Right cardiac atrium (tissue), 5 donors: ENCODE data around the gene ANKRD29. TPM values are rescaled to one million over a fixed set of nuclear protein-coding genes. Genes with fewer than 3 reads are reported as not detected.

Experiments
- ATAC-seq, 2 donors: fragments of 200-7000 bp; cut with Tn5 transposase; one replicate each; pipeline versions ENCODE4 v1.8.0 to v1.9.1; 2020; ENCODE audit warnings: moderate library complexity in 2 of 2, mild to moderate bottlenecking in 1 of 2
- DNase-seq, 3 donors: peaks; one replicate each; pipeline ENCODE4 v3.0.0-alpha.2; 2020
- H3K27ac ChIP-seq: one replicate; pipeline ENCODE4 v1.5.1; 2013; ENCODE audit warnings: mild to moderate bottlenecking, low read length, control low read depth, moderate library complexity
- H3K27me3 ChIP-seq: one replicate; pipeline ENCODE4 v1.6.1; 2013; ENCODE audit not compliant: control insufficient read depth, insufficient read depth
- H3K4me1 ChIP-seq: one replicate; pipeline ENCODE4 v1.6.1; 2013; ENCODE audit warnings: low read length; ENCODE audit not compliant: control insufficient read depth, insufficient read depth
- H3K4me3 ChIP-seq: one replicate; pipeline ENCODE4 v1.5.1; 2013; ENCODE audit warnings: low read length, control low read depth
- H3K9me3 ChIP-seq: one replicate; pipeline ENCODE4 v1.6.1; 2013; ENCODE audit warnings: low read length; ENCODE audit not compliant: control insufficient read depth
- WGBS: extraction: QIAGEN DNeasy Blood & Tissue Kit; methylation state at CpG from one replicate; pipeline ENCODE4 v1.1.7; 2013; 5-methylcytosine and 5-hydroxymethylcytosine counted together
- intact Hi-C, 4 donors: fragments of 100-400 bp; cut with DNase I; formaldehyde crosslinking; loops; one replicate each; pipeline versions ENCODE4 v1.11.0 to v1.14.0; 2022 to 2023
- polyA plus RNA-seq: library from polyadenylated mRNA; stranded (reverse); fragments of 200-250 nt; gene quantifications from one replicate; pipeline ENCODE4 v1.2.3, GENCODE V29; 2013
- total RNA-seq, 4 donors: library from RNA; stranded (reverse); fragmentation: NEBNext Ultra II Directional; extraction: Animal tissue kit (Norgen Biotek cat#: 25700); gene quantifications; one replicate each; pipeline ENCODE4 v1.2.1, GENCODE V29; 2021
- donor health status: healthy with polysubstance abuse.
- donor health status: DM: no; HTN: yes; CAD: no.
- donor health status: DM: no; HTN: no; CAD: no.
- donor health status: DM: no; HTN: yes; CAD: no; lungs with severe emphysema.
- donor health status: DM: yes; HTN: yes; CAD: no.

Gene ANKRD29
- total and polyA plus RNA-seq, 5 donors = 3.1 to 3.9 (median 3.4) TPM

DNA sequence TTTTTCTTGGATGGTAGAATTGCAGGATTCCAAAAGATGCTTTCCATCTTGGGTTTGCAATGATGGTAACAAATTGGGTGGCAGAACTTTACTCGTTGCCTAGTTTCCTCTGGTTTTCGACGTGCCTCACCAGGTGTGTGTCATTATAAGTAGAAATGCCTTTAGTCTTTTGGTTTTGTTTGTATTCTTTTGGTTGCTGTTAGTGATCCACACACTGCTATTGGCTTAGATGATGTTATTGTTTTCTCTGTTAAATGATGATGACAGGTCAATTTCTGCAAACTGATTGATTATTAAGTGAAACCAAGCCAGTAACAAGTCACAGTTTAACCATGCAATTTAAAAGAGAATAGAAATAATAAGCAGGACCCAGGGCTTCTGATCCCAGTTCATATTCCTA, 20.4 kb upstream of the ANKRD29 start:
- intact Hi-C loops = no loop called here
- Histone ChIP-seq H3K27ac (no peak overlapping the region), H3K9me3 (no peaks in the 10 kb centered on the region), H3K4me1 (no peaks in the 10 kb centered on the region), H3K4me3 (no peak overlapping the region), H3K27me3 (no peaks in the 10 kb centered on the region)
- DNase-seq (no peak), ATAC-seq (no peak)
- 91% methylated on average over 3 of the region's 3 CpGs for WGBS

DNA sequence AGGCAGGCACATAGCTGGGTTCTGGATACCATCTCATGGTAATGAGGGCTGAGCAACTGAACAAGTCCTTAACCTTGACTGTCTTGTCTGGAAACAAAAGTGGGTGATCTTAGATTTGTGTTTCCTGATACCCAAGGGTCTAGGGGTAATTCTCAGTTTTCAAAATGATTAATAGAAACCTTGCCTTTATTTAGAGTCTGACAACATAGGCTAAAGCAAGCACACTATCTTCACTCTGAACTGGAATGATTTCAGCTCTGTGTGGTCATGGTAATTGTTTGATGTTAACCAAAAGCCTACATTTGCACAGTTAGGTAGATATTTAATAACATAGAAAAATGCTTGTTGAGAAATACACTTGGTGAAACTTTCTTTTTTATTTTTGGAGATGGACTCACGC, 19.8 kb upstream of the ANKRD29 start:
- intact Hi-C loops = no loop called here
- H3K27me3 ChIP-seq = no peaks in the 10 kb centered on the region
- H3K9me3 ChIP-seq = no peaks in the 10 kb centered on the region
- no peak overlapping the region for H3K27ac ChIP-seq
- no peaks in the 10 kb centered on the region for H3K4me1 ChIP-seq
- ATAC-seq = no peak
- H3K4me3 ChIP-seq = no peak overlapping the region
- DNase-seq = no peak
- 96% methylated on average over 1 of the region's 1 CpG for WGBS

DNA sequence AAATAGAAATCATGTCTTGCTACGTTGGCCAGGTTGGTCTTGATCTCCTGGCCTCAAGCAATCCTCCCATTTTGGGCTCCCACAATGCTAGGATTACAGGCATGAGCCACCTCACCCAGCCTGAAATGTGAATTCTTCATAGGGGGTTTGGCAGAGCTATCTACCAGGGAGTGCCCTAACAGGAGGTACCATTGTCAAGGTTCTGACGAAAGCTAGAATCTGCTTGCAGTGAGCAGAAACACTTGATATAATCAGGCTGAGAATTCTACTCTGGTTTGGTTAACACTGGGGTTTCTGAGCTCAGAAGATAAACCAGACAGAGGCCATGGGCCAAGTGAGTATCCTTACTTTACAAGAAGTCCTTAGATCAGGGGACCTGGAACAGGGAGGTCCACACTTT, 19.3 kb upstream of the ANKRD29 start:
- H3K9me3 ChIP-seq = no peaks in the 10 kb centered on the region
- 84% methylated on average over 2 of the region's 2 CpGs for WGBS
- H3K4me1 ChIP-seq = no peaks in the 10 kb centered on the region
- H3K27ac ChIP-seq = no peak overlapping the region
- intact Hi-C loops = no loop called here
- no peak overlapping the region for H3K4me3 ChIP-seq
- no peaks in the 10 kb centered on the region for H3K27me3 ChIP-seq
- DNase-seq (no peak), ATAC-seq (no peak)

DNA sequence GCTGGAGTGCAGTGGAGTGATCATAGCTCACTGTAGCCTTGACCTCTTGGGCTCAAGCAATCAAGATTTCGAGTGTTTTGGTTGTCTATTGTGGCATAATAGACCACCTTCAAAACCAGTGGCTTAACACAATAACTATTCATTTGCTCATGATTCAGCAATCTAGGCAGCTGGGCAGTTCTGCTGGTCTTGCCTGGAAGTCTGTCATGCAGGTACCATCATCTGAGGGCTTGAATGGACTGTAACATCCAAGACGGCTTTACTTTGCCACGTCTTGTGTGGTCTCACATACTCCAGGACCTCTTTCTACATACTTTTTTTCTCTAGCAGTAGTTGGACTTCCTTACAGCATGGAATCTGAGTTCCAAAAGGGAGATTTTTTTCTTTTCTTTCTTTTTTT, 13.2 kb upstream of the ANKRD29 start:
- ATAC-seq (no peak), DNase-seq (no peak)
- H3K4me3 ChIP-seq = no peak overlapping the region
- no peaks in the 10 kb centered on the region for H3K27me3 ChIP-seq
- no peak overlapping the region for H3K27ac ChIP-seq
- 85% methylated on average over 3 of the region's 3 CpGs for whole genome bisulfite sequencing
- intact Hi-C loops = no loop called here
- H3K9me3 ChIP-seq = no peaks in the 10 kb centered on the region
- H3K4me1 ChIP-seq = no peaks in the 10 kb centered on the region

DNA sequence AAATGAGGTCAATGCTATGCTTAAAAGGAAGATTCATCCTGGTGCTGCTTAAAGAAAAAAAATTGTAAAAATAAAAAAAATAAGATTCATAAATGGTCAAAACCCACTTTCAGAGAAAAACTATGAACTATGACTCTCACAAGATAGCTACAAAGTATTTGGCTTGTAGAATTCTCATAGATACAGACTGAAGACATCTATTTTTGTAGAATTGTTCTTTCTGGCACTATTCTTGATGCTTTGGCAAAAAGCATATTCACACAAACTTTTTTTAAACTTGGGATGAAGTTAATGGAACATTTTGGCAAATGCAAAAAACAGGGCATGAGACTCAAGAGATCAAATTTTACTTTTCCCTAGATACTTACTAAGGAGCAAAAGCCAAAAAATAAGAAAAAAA, 12.5 kb upstream of the ANKRD29 start:
- H3K9me3 ChIP-seq = no peaks in the 10 kb centered on the region
- H3K4me3 ChIP-seq = no peak overlapping the region
- no peak overlapping the region for H3K27ac ChIP-seq
- no peaks in the 10 kb centered on the region for H3K4me1 ChIP-seq
- DNase-seq = no peak
- intact Hi-C loops = no loop called here
- no peaks in the 10 kb centered on the region for H3K27me3 ChIP-seq
- no peak for ATAC-seq

DNA sequence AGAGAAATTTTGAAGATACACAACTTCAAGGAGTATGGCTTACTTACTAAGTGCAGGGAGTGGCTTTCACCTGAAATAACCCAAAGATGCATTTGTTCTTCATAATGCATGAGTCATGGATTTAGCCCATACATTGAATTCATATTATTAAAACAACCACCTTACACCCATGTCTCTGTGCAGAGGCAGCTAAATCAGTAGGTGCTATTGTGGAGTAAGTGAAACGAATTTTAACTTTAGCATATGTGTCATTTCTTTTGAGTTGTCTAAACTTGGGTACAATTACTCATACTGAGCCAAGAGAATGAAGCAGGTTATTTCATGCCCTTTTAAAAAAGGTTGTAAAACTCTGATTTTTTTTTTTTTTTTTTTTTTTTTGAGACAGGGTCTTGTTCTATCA, 11.0 kb upstream of the ANKRD29 start:
- WGBS = 79% methylated on average over 1 of the region's 1 CpG

DNA sequence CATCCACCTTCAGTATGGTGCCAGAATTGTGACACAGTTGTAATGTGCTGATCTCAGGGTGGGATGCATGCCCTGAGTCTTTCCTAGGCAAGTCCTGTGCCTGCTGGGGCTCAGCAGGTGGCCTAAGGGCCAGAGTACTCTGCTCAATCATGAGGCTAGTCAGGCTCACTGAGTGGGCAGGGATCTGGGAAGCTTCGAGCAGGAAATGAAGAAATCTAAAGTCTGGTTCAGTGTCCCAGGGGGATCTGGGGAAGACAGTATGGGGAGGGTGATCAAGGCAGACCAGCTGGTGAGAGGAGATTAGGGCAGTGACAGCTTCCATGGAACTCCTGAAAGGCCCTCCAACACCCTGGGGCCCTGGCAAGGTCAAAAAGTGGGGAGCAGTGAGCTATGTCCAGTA, 8.9 kb upstream of the ANKRD29 start:
- ATAC-seq (peak; percentile 46 to 80), DNase-seq (peak in 1 of 3 donors; percentile 20)
- intact Hi-C loops = no loop called here
- H3K4me3 ChIP-seq = no peak overlapping the region
- no peaks in the 10 kb centered on the region for H3K4me1 ChIP-seq
- WGBS = 38% methylated on average over 1 of the region's 1 CpG
- no peaks in the 10 kb centered on the region for H3K27me3 ChIP-seq
- H3K9me3 ChIP-seq = no peaks in the 10 kb centered on the region
- H3K27ac ChIP-seq = no peak overlapping the region

More for the DNA sequence above, 11.0 kb upstream of the ANKRD29 start:
- H3K27ac ChIP-seq = no peak overlapping the region
- no peaks in the 10 kb centered on the region for H3K27me3 ChIP-seq
- no peak overlapping the region for H3K4me3 ChIP-seq
- ATAC-seq = no peak
- DNase-seq = no peak
- no peaks in the 10 kb centered on the region for H3K9me3 ChIP-seq
- intact Hi-C loops = no loop called here
- H3K4me1 ChIP-seq = no peaks in the 10 kb centered on the region

DNA sequence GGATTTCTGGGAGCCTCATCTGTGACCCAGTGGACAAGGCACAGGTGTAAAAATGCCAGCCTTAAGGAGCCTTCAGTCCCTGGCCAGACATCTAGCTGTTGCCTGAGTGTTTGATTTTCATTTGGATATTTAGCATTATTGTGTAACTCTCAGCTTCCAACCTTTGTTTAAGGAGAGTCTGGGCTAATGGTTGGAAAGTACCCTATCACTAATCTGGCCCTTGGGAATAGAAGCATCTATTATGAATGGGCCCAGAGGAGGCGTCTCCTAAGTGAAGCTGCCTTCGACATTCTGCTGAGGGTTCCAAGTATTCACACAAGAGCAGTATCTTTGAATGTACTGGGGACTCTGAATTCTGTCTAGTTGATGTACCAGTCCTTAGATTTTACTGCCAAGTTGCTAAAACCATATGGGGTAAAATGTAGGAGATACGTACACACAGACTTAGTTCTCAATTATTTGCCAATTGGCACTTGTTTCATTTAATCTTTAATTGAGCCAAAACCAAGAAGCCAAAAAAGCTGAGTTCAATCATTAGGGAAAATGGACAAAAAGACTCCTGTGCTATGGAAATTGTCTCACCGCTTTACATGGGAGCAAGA, 7.2 kb upstream of the ANKRD29 start:
- Histone ChIP-seq H3K4me1 (no peaks in the 10 kb centered on the region), H3K27me3 (no peaks in the 10 kb centered on the region), H3K4me3 (no peak overlapping the region), H3K9me3 (no peaks in the 10 kb centered on the region), H3K27ac (no peak overlapping the region)
- WGBS = 58% methylated on average over 4 of the region's 4 CpGs
- DNase-seq = no peak
- ATAC-seq = peak in 1 of 2 donors; percentile 43
- intact Hi-C loops = no loop called here

DNA sequence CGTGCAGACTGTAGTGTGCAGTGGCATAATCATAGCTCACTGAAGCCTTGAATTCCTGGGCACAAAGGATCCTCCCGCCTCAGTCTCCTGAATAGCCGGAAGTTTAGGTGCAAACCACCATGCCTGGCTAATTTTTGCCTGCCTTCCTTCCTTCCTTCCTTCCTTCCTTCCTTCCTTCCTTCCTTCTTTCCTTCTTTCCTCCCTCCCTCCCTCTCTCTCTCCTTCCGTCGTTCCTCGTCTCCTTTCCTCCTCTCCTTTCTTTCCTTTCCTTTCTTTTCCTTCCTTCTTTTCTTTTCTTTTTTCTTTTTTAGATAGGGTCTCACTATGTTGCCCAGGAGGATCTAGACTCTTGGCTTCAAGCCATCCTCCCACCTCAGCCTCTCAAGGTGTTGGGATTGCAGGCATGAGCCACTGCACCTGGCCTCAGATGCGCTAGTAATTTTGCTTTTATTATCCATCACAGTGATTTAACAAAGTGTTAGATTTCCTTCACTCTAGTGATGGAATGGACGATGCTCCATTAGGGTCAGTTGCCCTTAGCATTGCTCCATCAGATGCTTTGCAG, 6.6 kb upstream of the ANKRD29 start:
- H3K9me3 ChIP-seq = no peaks in the 10 kb centered on the region
- H3K4me3 ChIP-seq = no peak overlapping the region
- WGBS = 76% methylated on average over 8 of the region's 8 CpGs
- H3K4me1 ChIP-seq = no peaks in the 10 kb centered on the region
- no peak for DNase-seq
- no peak overlapping the region for H3K27ac ChIP-seq
- intact Hi-C loops = no loop called here
- H3K27me3 ChIP-seq = no peaks in the 10 kb centered on the region
- ATAC-seq = no peak

DNA sequence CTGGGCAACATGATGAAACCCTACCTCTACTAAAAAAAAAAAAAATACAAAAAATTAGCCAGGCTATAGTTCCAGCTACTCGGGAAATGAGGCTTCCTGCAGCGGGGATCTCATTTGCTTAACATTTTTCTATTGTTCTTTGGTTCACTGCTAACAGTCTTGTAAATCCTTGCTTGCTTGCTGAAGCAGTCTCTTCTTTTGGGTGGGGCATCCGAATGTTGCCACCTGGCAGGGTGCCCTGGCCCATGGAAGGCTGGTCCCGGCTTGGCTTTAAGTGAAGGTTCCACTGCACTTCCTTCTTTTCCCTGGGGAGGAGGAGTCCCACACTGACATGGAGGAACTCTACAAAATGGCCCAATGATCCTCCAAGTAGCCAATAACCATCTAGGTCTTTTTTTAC, 6.0 kb upstream of the ANKRD29 start:
- Histone ChIP-seq H3K4me1 (no peaks in the 10 kb centered on the region), H3K4me3 (no peak overlapping the region), H3K27ac (no peak overlapping the region), H3K27me3 (no peaks in the 10 kb centered on the region), H3K9me3 (no peaks in the 10 kb centered on the region)
- intact Hi-C loops = no loop called here
- WGBS = 36% methylated on average over 4 of the region's 4 CpGs
- no peak for ATAC-seq
- DNase-seq = peak in 1 of 3 donors; percentile 60

DNA sequence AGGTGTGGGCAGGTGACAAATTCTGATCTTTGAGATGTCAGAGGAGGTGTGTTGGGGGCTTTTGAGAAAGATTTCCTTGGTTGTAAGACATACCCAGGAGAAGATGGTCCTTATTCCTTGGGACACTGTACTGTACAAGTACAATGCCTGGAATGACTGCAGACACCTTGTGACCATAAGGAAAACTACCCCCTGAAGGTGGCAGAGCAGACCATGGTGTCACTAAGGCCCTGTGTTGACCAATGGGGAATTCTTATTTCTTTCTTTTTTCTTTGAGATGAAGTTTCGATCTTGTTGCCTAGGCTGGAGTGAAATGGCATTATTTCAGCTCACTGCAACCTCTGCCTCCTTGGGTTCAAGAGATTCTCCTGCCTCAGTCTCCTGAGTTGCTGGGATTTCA, 4.4 kb upstream of the ANKRD29 start:
- H3K4me3 ChIP-seq = no peak overlapping the region
- WGBS = 75% methylated on average over 1 of the region's 1 CpG
- no peak for DNase-seq
- no peak overlapping the region for H3K27ac ChIP-seq
- intact Hi-C loops = no loop called here
- no peaks in the 10 kb centered on the region for H3K4me1 ChIP-seq
- no peak for ATAC-seq
- H3K27me3 ChIP-seq = no peaks in the 10 kb centered on the region
- no peaks in the 10 kb centered on the region for H3K9me3 ChIP-seq

DNA sequence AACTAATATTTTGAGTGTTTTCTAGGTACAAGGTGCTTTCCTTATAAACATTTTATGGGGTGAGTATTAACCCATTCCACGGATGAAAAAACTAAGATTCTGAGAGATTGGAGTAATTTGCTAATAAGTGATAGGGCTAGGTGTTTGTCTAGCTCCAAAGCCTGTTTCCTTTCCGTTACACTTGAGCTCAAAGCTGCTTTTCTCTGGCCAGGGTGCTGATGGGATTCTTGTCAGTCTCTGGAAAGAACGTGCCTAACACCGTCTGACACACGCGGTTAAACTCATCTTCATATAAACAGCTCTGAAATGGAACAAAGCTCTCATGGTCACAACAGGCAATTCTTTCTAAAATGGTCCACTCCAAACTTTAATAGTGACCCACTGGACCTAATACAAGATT, 2.0 kb upstream of the ANKRD29 start:
- no peaks in the 10 kb centered on the region for H3K27me3 ChIP-seq
- H3K4me3 ChIP-seq = no peak overlapping the region
- H3K4me1 ChIP-seq = no peaks in the 10 kb centered on the region
- DNase-seq (no peak), ATAC-seq (no peak)
- intact Hi-C loops = no loop called here
- H3K27ac ChIP-seq = no peak overlapping the region
- 46% methylated on average over 6 of the region's 6 CpGs for WGBS
- no peaks in the 10 kb centered on the region for H3K9me3 ChIP-seq
